ENCODE data around the gene VRTN.

Gene VRTN

DNA sequence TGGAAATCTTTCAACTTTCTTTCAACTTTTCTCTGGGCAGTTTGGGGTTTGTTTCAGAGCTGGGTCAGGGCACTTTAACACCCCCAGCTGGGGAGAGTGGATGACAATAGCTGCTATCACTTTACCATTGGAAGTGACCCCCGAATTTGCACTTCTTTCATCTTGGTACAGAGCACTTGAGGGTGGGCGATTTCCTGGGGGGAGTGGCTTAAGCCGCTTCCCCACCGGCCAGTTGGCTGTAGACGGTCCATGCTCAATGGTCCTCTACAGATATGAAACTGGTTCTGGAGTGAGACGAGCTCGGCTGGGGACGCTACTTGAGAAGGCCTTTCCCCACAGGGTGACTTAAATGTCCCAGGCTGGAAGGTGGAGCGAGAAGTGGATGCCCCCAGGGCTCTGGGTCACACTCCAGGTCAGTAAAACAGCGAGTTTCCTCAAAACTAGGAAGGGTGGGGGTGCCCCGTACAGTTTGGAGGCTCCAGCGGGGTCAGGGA is at the start of gene VRTN:
Gene VRTN, plus strand, starts transcription at position 231 of the 494 bp plus-strand sequence. CDS start 8,313 bp downstream, outside the sequence.
- TF ChIP-seq, protein P1, sequence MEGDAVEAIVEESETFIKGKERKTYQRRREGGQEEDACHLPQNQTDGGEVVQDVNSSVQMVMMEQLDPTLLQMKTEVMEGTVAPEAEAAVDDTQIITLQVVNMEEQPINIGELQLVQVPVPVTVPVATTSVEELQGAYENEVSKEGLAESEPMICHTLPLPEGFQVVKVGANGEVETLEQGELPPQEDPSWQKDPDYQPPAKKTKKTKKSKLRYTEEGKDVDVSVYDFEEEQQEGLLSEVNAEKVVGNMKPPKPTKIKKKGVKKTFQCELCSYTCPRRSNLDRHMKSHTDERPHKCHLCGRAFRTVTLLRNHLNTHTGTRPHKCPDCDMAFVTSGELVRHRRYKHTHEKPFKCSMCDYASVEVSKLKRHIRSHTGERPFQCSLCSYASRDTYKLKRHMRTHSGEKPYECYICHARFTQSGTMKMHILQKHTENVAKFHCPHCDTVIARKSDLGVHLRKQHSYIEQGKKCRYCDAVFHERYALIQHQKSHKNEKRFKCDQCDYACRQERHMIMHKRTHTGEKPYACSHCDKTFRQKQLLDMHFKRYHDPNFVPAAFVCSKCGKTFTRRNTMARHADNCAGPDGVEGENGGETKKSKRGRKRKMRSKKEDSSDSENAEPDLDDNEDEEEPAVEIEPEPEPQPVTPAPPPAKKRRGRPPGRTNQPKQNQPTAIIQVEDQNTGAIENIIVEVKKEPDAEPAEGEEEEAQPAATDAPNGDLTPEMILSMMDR (IDR thresholded peaks at IDR 0.05; ENCODE audit: low read depth, low read length, missing control alignments), result no peak
- no peak within 1 kb of the TSS for H3K4me3 ChIP-seq (replicated peaks; ENCODE audit: low read depth, low read length)
- no peak for DNase-seq (ENCODE audit: extremely low read depth, low read depth)

DNA sequence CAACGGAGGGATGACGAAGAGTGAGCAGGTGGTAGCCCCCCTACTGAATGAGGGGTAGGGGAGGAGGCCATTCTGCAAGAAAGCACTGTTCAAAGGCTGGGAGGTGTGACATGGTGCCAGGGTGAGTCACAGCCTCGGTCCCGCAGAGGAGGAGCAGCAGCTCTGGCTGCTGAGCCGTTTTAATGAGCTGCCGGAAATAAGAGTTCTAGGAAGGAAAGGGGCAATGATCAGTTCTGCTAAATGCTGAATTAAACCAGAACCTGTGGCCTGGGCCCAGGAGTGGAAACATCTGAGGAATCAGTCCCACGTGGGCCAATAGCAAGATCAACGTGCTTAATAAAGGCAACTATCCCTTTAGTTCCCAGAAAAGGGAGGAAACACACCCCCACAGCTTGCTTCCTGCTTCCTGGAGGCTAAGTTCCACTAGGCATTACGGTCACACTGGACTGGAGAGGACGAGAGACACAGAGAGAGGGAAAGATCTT is 49.2 kb upstream of the VRTN start:
- no peak overlapping the region for H3K4me3 ChIP-seq (replicated peaks; ENCODE audit: low read depth, low read length)
- DNase-seq (ENCODE audit: extremely low read depth, low read depth), result no peak
- TF ChIP-seq, protein P1 (IDR thresholded peaks at IDR 0.05; ENCODE audit: low read depth, low read length, missing control alignments), result no peak

- TF ChIP-seq, protein P1 (IDR thresholded peaks at IDR 0.05; ENCODE audit: low read depth, low read length, missing control alignments), result no peak
- DNase-seq (ENCODE audit: extremely low read depth, low read depth), result no peak
- H3K4me3 ChIP-seq (replicated peaks; ENCODE audit: low read depth, low read length), result peak overlapping the region; percentile 89
Observed at GRCh38 chr14:74301594-74302151, 46.6 kb upstream of the VRTN start.

DNA sequence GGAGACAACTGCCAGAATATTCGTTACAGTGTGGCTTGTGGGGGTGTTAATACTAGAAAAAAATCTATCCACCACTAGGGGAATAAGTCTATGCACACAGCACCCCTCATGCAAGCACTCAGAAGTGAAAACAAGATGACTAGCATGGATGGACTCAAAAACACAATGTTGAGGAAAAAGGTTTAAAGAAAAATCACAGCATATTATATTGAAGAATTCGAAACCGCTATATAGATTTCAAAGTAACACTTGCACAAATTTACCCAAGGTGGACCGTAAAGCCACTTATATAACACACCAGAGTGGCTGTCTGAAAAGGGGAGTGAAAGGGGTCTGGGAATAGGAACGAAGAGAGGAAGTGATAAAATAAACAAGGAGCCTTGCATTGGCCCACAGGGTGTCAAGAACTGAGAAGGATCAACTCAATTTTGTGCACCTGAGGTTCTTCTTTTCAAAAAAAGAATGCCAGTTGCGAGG is 46.1 kb upstream of the VRTN start:
- TF ChIP-seq, protein P1 (IDR thresholded peaks at IDR 0.05; ENCODE audit: low read depth, low read length, missing control alignments), result peak; percentile 48
- no peak for DNase-seq (ENCODE audit: extremely low read depth, low read depth)
- peak overlapping the region; percentile 89 for H3K4me3 ChIP-seq (replicated peaks; ENCODE audit: low read depth, low read length)

- TF ChIP-seq, protein P1 (IDR thresholded peaks at IDR 0.05; ENCODE audit: low read depth, low read length, missing control alignments), result peak; percentile 57
- H3K4me3 ChIP-seq (replicated peaks; ENCODE audit: low read depth, low read length), result peak within 1 kb of the TSS; percentile 89
- peak; percentile 69 for DNase-seq (ENCODE audit: extremely low read depth, low read depth)
Observed at GRCh38 chr14:74302634-74303569, 45.4 kb upstream of the VRTN start, which contains the start of gene ABCD4. ABCD4 (minus strand) TSS chr14:74302934; CDS start chr14:74302912, 22 bp downstream.

- TF ChIP-seq, protein P1 (IDR thresholded peaks at IDR 0.05; ENCODE audit: low read depth, low read length, missing control alignments), result no peak
- no peak overlapping the region for H3K4me3 ChIP-seq (replicated peaks; ENCODE audit: low read depth, low read length)
Observed at GRCh38 chr14:74308695-74309094, 39.6 kb upstream of the VRTN start.

More at GRCh38 chr14:74308695-74309094, 39.6 kb upstream of the VRTN start:
- DNase-seq (ENCODE audit: extremely low read depth, low read depth), result no peak
